ENCODE data around the gene UBA52. TPM values are rescaled to one million over a fixed set of nuclear protein-coding genes. Genes with fewer than 3 reads are reported as not detected.
"Not testable (repeated sequence)": the region's sequence is repeated elsewhere in the genome, so short reads cannot be mapped to it uniquely, and the experiment has no call there.

Gene UBA52
- total and polyA plus RNA-seq, 2 of the 8 experiments (the other 6 are each of a cell fraction or from before 2014, with no cell fraction given): 1,340 to 5,409 TPM

GRCh38 chr19:18600692-18601397 lies 29.2 kb downstream of the UBA52 start:
- H2BK120ac ChIP-seq (replicated peaks; ENCODE audit: low read depth, low read length); H3K79me2 ChIP-seq (ENCODE audit: control insufficient read depth in 1 of 2, insufficient read depth in 2 of 2, low read length in 2 of 2); H4K20me1 ChIP-seq (replicated peaks in 1 of 2; ENCODE audit: control insufficient read depth in 1 of 2, insufficient read depth in 2 of 2, low read length in 2 of 2); H2AFZ ChIP-seq (ENCODE audit: low read length); H3K23me2 ChIP-seq (ENCODE audit: low read depth, low read length); FAIRE-seq; H4K91ac ChIP-seq (replicated peaks; ENCODE audit: insufficient read length, low read length); H3K23ac ChIP-seq (ENCODE audit: insufficient read length); H2AK5ac ChIP-seq (ENCODE audit: low read depth, low read length); H3K4me3 ChIP-seq (ENCODE audit: extremely low read depth in 1 of 4, insufficient read depth in 2 of 4, low read depth in 3 of 4, low read length in 4 of 4); H4K8ac ChIP-seq (ENCODE audit: extremely low read depth, insufficient read depth, low read length); H3K9me3 ChIP-seq (ENCODE audit: insufficient read depth in 2 of 2, low read depth in 1 of 2, low read length in 1 of 2); H4K5ac ChIP-seq (ENCODE audit: insufficient read length, low read depth, low read length); H3K27ac ChIP-seq (ENCODE audit: low read depth, low read length); H3K9ac ChIP-seq (replicated peaks in 1 of 4; ENCODE audit: extremely low read depth in 1 of 4, low read depth in 3 of 4, low read length in 3 of 4); H3K14ac ChIP-seq (ENCODE audit: insufficient read length); DNase-seq (ENCODE audit: low read depth in 1 of 2, low spot score in 2 of 2); H3K36me3 ChIP-seq (ENCODE audit: control insufficient read depth in 2 of 4, insufficient read depth in 4 of 4, low read length in 3 of 4); H3K4me2 ChIP-seq (ENCODE audit: insufficient read depth in 1 of 2, low read depth in 2 of 2, low read length in 2 of 2); H3K4ac ChIP-seq (replicated peaks; ENCODE audit: insufficient read length, low read depth, low read length); H2BK20ac ChIP-seq (ENCODE audit: low read length); H3K79me1 ChIP-seq (ENCODE audit: low read depth, low read length); H2BK15ac ChIP-seq (ENCODE audit: low read length); H3K18ac ChIP-seq (ENCODE audit: extremely low read depth, low read length); H3K56ac ChIP-seq (replicated peaks; ENCODE audit: insufficient read length, low read depth, low read length); H2BK5ac ChIP-seq (ENCODE audit: low read depth, low read length): not testable (repeated sequence)
- peaks cover 28 to 47% (median 44%) of the 10 kb centered on the region in 4 experiments for H3K27me3 ChIP-seq (replicated peaks in 1 of 4; ENCODE audit: control insufficient read depth in 3 of 4, extremely low read depth in 1 of 4, insufficient read depth in 3 of 4, low read length in 3 of 4)
- ChIA-PET CTCF (ENCODE audit: partially characterized antibody) (interaction anchor here (0.8 to 1.2 kb wide), 4 partner anchors 12 to 77 kb away, joined by 3 read pairs; no protein-coding TSS in a partner anchor), POLR2A (ENCODE audit: partially characterized antibody) (interaction anchor here (1.1 kb wide), 1 partner anchor 35 kb away, joined by 3 read pairs; no protein-coding TSS in a partner anchor)
- WGBS, 2 experiments (ENCODE audit: extremely low coverage in 1 of 2, insufficient coverage in 1 of 2, insufficient read length in 1 of 2, insufficient replicate concordance in 2 of 2, low coverage in 1 of 2, low lambda C conversion rate in 2 of 2, missing lambda C conversion rate in 1 of 2): 92% methylated on average over 11 of the region's 15 CpGs; no CpG with 5 or more reads in 1 of the 2 experiments
- peaks cover 5 to 33% (median 20%) of the 10 kb centered on the region in 4 experiments for H3K4me1 ChIP-seq (replicated peaks in 1 of 4; ENCODE audit: control insufficient read depth in 3 of 4, insufficient read depth in 4 of 4, low read length in 3 of 4)
- 0 out of 2 replicates have a peak overlapping the region, but pooled peaks have one; percentile 17 for H2BK12ac ChIP-seq (ENCODE audit: low read depth, low read length)
